GM18858 (cell line): ENCODE data around the gene FAT2.
A peak's percentile ranks its signal among the peaks of the same experiment; 100 is the strongest.
"Not testable (repeated sequence)": the region's sequence is repeated elsewhere in the genome, so short reads cannot be mapped to it uniquely, and the experiment has no call there.

ENCODE experiments used
- ATAC-seq: cut with Tn5 transposase; IDR thresholded peaks from one replicate; pipeline ENCODE4 v1.9.1; 2021; ENCODE audit not compliant: unreplicated experiment

The FAT2 gene

GRCh38 chr5:151615431-151615830, 24.3 kb upstream of the FAT2 start:
- no peak for ATAC-seq

GRCh38 chr5:151614565-151614964, 23.4 kb upstream of the FAT2 start:
- ATAC-seq: no peak

GRCh38 chr5:151612689-151613427, 21.7 kb upstream of the FAT2 start:
- peak; percentile 64 for ATAC-seq

GRCh38 chr5:151611127-151611775, 20.1 kb upstream of the FAT2 start:
- ATAC-seq: no peak

GRCh38 chr5:151608522-151608921, 17.4 kb upstream of the FAT2 start:
- no peak for ATAC-seq

GRCh38 chr5:151607304-151607703, 16.2 kb upstream of the FAT2 start:
- ATAC-seq: no peak

- no peak for ATAC-seq
These were observed 14.4 kb upstream of the FAT2 start for GRCh38 chr5:151605559-151605958.

GRCh38 chr5:151602806-151603205, 11.7 kb upstream of the FAT2 start:
- no peak for ATAC-seq

- ATAC-seq: no peak
These were observed 10.3 kb upstream of the FAT2 start for GRCh38 chr5:151601391-151601790.

GRCh38 chr5:151600069-151600665, 9.0 kb upstream of the FAT2 start:
- ATAC-seq: no peak

- no peak for ATAC-seq
These were observed 7.9 kb upstream of the FAT2 start for GRCh38 chr5:151598984-151599383.

- no peak for ATAC-seq
These were observed 7.4 kb upstream of the FAT2 start for GRCh38 chr5:151598549-151598948.

- ATAC-seq: no peak
These were observed 6.6 kb upstream of the FAT2 start for GRCh38 chr5:151597749-151598148.

- ATAC-seq: no peak
These were observed 5.9 kb upstream of the FAT2 start for GRCh38 chr5:151596828-151597539.

- no peak for ATAC-seq
These were observed 4.3 kb upstream of the FAT2 start for GRCh38 chr5:151595411-151595826.

GRCh38 chr5:151592855-151593408, 1.8 kb upstream of the FAT2 start:
- ATAC-seq: no peak

- no peak for ATAC-seq
These were observed 1.1 kb downstream of the FAT2 start for GRCh38 chr5:151589878-151590570.

- no peak for ATAC-seq
These were observed 3.2 kb downstream of the FAT2 start for GRCh38 chr5:151587796-151588555.

GRCh38 chr5:151585970-151586369, 5.2 kb downstream of the FAT2 start:
- no peak for ATAC-seq

GRCh38 chr5:151585344-151585743, 5.8 kb downstream of the FAT2 start:
- not testable (repeated sequence) for ATAC-seq
